Liver (tissue), 3 donors: ENCODE results near the gene NEURL3.

ENCODE experiments used
- EGR1 ChIP-seq, 2 donors: IDR thresholded peaks; 2 replicates each; pipeline ENCODE4 v1.6.1; 2016 to 2018; ENCODE audit warnings: antibody characterized with exemption in 2 of 2, low read depth in 2 of 2
- JUND ChIP-seq, 2 donors: IDR thresholded peaks; 2 replicates each; pipeline ENCODE4 v1.6.1; 2016; ENCODE audit warnings: antibody characterized with exemption in 2 of 2
- TF ChIP-seq, protein P1 (sequence below): IDR thresholded peaks from 2 replicates; pipeline ENCODE4 v1.6.1; 2016; ENCODE audit warnings: antibody characterized with exemption
- TF ChIP-seq, protein P2 (sequence below): fragments of 150-350 bp; IDR thresholded peaks from 2 replicates; pipeline ENCODE4 v1.5.1; 2017; ENCODE audit warnings: improper control_type of control experiment, low read depth, low read length; ENCODE audit not compliant: missing input control
- TF ChIP-seq, protein P3 (sequence below): IDR thresholded peaks from 2 replicates; pipeline ENCODE4 v1.6.1; 2016; ENCODE audit warnings: antibody characterized with exemption, mild to moderate bottlenecking
- donor health status: healthy.
- donor health status: healthy.

DNA sequence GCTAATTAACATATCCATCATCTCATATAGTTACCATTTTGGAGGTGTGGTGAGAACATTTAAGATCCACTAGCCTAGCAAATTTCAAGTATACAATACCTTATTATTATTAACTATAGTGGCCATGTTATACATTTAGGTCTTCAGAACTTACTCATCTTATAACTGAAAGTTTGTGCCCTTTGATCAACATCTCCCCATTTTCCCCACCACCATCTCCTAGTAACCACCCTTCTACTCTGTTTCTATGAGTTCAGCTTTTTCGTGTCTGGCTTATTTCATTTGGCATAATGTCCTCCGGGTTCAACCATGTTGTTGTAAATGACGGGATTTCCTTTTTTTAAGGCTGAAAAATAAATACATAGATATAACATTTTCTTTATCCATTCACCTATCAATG is 15.9 kb downstream of the NEURL3 start:
- TF ChIP-seq, protein P1, sequence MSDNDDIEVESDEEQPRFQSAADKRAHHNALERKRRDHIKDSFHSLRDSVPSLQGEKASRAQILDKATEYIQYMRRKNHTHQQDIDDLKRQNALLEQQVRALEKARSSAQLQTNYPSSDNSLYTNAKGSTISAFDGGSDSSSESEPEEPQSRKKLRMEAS: no peak
- TF ChIP-seq, protein P2, sequence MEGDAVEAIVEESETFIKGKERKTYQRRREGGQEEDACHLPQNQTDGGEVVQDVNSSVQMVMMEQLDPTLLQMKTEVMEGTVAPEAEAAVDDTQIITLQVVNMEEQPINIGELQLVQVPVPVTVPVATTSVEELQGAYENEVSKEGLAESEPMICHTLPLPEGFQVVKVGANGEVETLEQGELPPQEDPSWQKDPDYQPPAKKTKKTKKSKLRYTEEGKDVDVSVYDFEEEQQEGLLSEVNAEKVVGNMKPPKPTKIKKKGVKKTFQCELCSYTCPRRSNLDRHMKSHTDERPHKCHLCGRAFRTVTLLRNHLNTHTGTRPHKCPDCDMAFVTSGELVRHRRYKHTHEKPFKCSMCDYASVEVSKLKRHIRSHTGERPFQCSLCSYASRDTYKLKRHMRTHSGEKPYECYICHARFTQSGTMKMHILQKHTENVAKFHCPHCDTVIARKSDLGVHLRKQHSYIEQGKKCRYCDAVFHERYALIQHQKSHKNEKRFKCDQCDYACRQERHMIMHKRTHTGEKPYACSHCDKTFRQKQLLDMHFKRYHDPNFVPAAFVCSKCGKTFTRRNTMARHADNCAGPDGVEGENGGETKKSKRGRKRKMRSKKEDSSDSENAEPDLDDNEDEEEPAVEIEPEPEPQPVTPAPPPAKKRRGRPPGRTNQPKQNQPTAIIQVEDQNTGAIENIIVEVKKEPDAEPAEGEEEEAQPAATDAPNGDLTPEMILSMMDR: no peak
- no peak for TF ChIP-seq JUND (IDR thresholded peaks at IDR 0.05)
- TF ChIP-seq, protein P3, sequence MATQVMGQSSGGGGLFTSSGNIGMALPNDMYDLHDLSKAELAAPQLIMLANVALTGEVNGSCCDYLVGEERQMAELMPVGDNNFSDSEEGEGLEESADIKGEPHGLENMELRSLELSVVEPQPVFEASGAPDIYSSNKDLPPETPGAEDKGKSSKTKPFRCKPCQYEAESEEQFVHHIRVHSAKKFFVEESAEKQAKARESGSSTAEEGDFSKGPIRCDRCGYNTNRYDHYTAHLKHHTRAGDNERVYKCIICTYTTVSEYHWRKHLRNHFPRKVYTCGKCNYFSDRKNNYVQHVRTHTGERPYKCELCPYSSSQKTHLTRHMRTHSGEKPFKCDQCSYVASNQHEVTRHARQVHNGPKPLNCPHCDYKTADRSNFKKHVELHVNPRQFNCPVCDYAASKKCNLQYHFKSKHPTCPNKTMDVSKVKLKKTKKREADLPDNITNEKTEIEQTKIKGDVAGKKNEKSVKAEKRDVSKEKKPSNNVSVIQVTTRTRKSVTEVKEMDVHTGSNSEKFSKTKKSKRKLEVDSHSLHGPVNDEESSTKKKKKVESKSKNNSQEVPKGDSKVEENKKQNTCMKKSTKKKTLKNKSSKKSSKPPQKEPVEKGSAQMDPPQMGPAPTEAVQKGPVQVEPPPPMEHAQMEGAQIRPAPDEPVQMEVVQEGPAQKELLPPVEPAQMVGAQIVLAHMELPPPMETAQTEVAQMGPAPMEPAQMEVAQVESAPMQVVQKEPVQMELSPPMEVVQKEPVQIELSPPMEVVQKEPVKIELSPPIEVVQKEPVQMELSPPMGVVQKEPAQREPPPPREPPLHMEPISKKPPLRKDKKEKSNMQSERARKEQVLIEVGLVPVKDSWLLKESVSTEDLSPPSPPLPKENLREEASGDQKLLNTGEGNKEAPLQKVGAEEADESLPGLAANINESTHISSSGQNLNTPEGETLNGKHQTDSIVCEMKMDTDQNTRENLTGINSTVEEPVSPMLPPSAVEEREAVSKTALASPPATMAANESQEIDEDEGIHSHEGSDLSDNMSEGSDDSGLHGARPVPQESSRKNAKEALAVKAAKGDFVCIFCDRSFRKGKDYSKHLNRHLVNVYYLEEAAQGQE: no peak
- TF ChIP-seq EGR1 (IDR thresholded peaks at IDR 0.05; ENCODE audit: low read depth in 2 of 2): no peak
